GM23338 (cell line): ENCODE results near the gene ERBB4. TPM values are rescaled to one million over a fixed set of nuclear protein-coding genes. Genes with fewer than 3 reads are reported as not detected.
A peak's percentile ranks its signal among the peaks of the same experiment; 100 is the strongest.

ENCODE experiments used
- ATAC-seq: fragments of 200-7000 bp; cut with Tn5 transposase; 3 replicates; pipeline ENCODE4 v1.9.1; 2020
- DNase-seq: peaks from one replicate; pipeline ENCODE4 v3.0.0-alpha.2; 2015; ENCODE audit warnings: low spot score
- H2AFZ ChIP-seq: fragments of 200-600 bp; sonication (generic); 2 replicates; pipeline ENCODE4 v1.8.0; 2016; ENCODE audit warnings: antibody characterized with exemption, mild to moderate bottlenecking, moderate library complexity
- H3F3A ChIP-seq: fragments of 200-600 bp; sonication (generic); replicated peaks from 2 replicates; pipeline ENCODE4 v1.8.0; 2017; ENCODE audit warnings: antibody characterized with exemption, mixed run types, low read depth
- H3K27ac ChIP-seq: fragments of 200-600 bp; sonication (generic); 2 replicates; pipeline ENCODE4 v1.6.1; 2016; ENCODE audit warnings: low read depth
- H3K27me3 ChIP-seq: fragments of 200-600 bp; sonication (generic); 2 replicates; pipeline ENCODE4 v1.8.0; 2016; ENCODE audit warnings: mild to moderate bottlenecking, mixed run types, moderate library complexity; ENCODE audit not compliant: insufficient read depth
- H3K36me3 ChIP-seq: fragments of 200-600 bp; sonication (generic); 2 replicates; pipeline ENCODE4 v1.8.0; 2016; ENCODE audit warnings: mild to moderate bottlenecking; ENCODE audit not compliant: insufficient read depth
- H3K4me1 ChIP-seq: fragments of 200-600 bp; sonication (generic); 2 replicates; pipeline ENCODE4 v1.8.0; 2016; ENCODE audit warnings: mild to moderate bottlenecking, moderate library complexity; ENCODE audit not compliant: insufficient read depth
- H3K4me2 ChIP-seq: fragments of 200-600 bp; sonication (generic); 2 replicates; pipeline ENCODE4 v1.7.1; 2017; ENCODE audit warnings: mixed run types
- H3K4me3 ChIP-seq: fragments of 200-600 bp; sonication (generic); 2 replicates; pipeline ENCODE4 v1.6.1; 2016; ENCODE audit warnings: mixed run types
- H3K79me2 ChIP-seq: fragments of 200-600 bp; sonication (generic); replicated peaks from 2 replicates; pipeline ENCODE4 v1.8.0; 2017; ENCODE audit warnings: mild to moderate bottlenecking; ENCODE audit not compliant: insufficient read depth
- H3K9me2 ChIP-seq: fragments of 200-600 bp; sonication (generic); 2 replicates; pipeline ENCODE4 v1.8.0; 2017; ENCODE audit not compliant: insufficient read depth
- H4K20me1 ChIP-seq: fragments of 200-600 bp; sonication (generic); replicated peaks from 2 replicates; pipeline ENCODE4 v1.8.0; 2017; ENCODE audit warnings: mild to moderate bottlenecking; ENCODE audit not compliant: insufficient read depth
- H3K27ac Mint-ChIP-seq: 2 replicates; pipeline ENCODE4 v1.8.0; 2020; ENCODE audit warnings: inconsistent platforms, mild to moderate bottlenecking, moderate library complexity, mixed read lengths
- H3K27me3 Mint-ChIP-seq: 3 replicates; pipeline ENCODE4 v1.8.0; 2022; ENCODE audit warnings: low read depth, mild to moderate bottlenecking, moderate library complexity, mixed read lengths, inconsistent platforms; ENCODE audit not compliant: insufficient read depth, poor library complexity
- H3K36me3 Mint-ChIP-seq: 3 replicates; pipeline ENCODE4 v1.8.0; 2021; ENCODE audit warnings: low read depth, mild to moderate bottlenecking, inconsistent platforms, moderate library complexity, mixed read lengths
- H3K4me1 Mint-ChIP-seq: 3 replicates; pipeline ENCODE4 v1.8.0; 2020; ENCODE audit warnings: mild to moderate bottlenecking, inconsistent platforms, mixed read lengths
- H3K4me3 Mint-ChIP-seq: 3 replicates; pipeline ENCODE4 v1.8.0; 2021; ENCODE audit warnings: moderate library complexity, mild to moderate bottlenecking, inconsistent platforms, mixed read lengths
- H3K9me3 Mint-ChIP-seq: 3 replicates; pipeline ENCODE4 v1.8.0; 2020; ENCODE audit warnings: moderate library complexity, mild to moderate bottlenecking, inconsistent platforms, mixed read lengths
- EZH2phosphoT487 ChIP-seq: fragments of 200-600 bp; sonication (generic); IDR thresholded peaks from one replicate; pipeline ENCODE4 v1.8.1; 2018; ENCODE audit warnings: antibody characterized with exemption; ENCODE audit not compliant: unreplicated experiment
- JUNB ChIP-seq: IDR thresholded peaks from one replicate; pipeline ENCODE4 v1.6.1; 2016; ENCODE audit warnings: antibody characterized with exemption; ENCODE audit not compliant: unreplicated experiment
- NANOG ChIP-seq: IDR thresholded peaks from 2 replicates; pipeline ENCODE4 v1.6.1; 2016; ENCODE audit warnings: antibody characterized with exemption, borderline replicate concordance
- STAT1 ChIP-seq: IDR thresholded peaks from one replicate; pipeline ENCODE4 v1.6.1; 2016; ENCODE audit warnings: antibody characterized with exemption; ENCODE audit not compliant: unreplicated experiment
- ZNF331 ChIP-seq: fragments of 250-450 bp; sonication (Bioruptor Pico); IDR thresholded peaks from 2 replicates; pipeline ENCODE4 v1.5.0; 2020; ENCODE audit warnings: low read depth, mild to moderate bottlenecking, moderate library complexity
- polyA plus RNA-seq: library from polyadenylated mRNA; unstranded; fragments of >200 nt; fragmentation: Nextera tagmentation; extraction: Ambion mirVana; gene quantifications from 2 replicates; pipeline ENCODE4 v1.2.1, GENCODE V29; 2016
- total RNA-seq: library from RNA; depleted of rRNA; stranded (reverse); fragments of >200 nt; shearing (Covaris generic); gene quantifications from 2 replicates; pipeline ENCODE4 v1.2.3, GENCODE V29; 2014
- TF ChIP-seq, protein P1 (sequence below), 2 experiments: fragments of 200-600 bp in 1 of 2; sonication (generic) in 1 of 2; conservative IDR thresholded peaks; 2 replicates each; pipeline versions ENCODE4 v1.5.1 to v1.6.1; 2016 to 2017; ENCODE audit warnings: antibody characterized with exemption in 2 of 2, low read depth in 2 of 2, mild to moderate bottlenecking in 2 of 2, moderate library complexity in 1 of 2
- TF ChIP-seq, protein P2 (sequence below): fragments of 250-450 bp; sonication (Bioruptor Pico); IDR thresholded peaks from 2 replicates; pipeline ENCODE4 v1.5.0; 2020; ENCODE audit warnings: mild to moderate bottlenecking, moderate library complexity

The ERBB4 gene
- total and polyA plus RNA-seq, 2 experiments from 2014 or later = 0.73 to 1.1 TPM

DNA sequence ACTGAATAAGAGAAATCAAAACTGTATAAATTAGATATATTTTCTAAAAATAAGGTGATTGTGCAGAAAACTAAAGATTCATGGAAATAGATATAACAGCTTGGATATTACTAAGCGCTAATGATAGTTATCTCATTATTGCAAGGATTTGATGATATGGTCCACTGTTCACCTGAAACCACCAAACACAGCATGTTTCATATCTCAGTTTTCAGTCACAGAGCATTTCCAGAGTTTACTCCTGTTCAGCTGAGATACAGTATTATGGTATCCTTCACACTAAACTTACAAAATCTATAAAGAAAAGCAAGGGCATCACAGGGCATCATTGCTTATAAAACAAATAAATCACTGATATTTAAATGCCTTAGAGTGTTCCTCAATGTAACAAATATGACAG is 591.6 kb downstream of the ERBB4 start (continued):
- TF ChIP-seq, protein P1, sequence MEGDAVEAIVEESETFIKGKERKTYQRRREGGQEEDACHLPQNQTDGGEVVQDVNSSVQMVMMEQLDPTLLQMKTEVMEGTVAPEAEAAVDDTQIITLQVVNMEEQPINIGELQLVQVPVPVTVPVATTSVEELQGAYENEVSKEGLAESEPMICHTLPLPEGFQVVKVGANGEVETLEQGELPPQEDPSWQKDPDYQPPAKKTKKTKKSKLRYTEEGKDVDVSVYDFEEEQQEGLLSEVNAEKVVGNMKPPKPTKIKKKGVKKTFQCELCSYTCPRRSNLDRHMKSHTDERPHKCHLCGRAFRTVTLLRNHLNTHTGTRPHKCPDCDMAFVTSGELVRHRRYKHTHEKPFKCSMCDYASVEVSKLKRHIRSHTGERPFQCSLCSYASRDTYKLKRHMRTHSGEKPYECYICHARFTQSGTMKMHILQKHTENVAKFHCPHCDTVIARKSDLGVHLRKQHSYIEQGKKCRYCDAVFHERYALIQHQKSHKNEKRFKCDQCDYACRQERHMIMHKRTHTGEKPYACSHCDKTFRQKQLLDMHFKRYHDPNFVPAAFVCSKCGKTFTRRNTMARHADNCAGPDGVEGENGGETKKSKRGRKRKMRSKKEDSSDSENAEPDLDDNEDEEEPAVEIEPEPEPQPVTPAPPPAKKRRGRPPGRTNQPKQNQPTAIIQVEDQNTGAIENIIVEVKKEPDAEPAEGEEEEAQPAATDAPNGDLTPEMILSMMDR (conservative IDR thresholded peaks at IDR 0.05; ENCODE audit: low read depth in 2 of 2) = no peak

DNA sequence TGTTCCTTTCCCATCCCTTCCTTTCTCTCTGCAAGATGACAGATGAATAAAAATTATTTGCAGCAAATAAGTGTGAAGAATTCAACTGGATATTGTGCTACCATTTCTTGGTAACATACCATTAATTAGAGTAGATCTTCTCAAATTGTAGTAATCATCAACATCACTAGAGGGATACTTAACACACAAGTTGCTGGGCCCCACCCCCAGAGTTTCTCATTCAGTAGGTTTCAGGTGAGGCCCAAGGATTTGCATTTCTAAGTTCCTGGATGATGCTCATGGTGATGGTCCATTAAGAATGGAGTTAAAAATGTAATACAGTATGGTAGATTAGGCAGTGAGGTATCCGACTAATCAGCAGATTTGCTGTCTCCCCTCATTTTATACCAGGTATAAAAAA is 594.0 kb downstream of the ERBB4 start:
- no peaks in the 10 kb centered on the region for H3K9me3 Mint-ChIP-seq
- Histone ChIP-seq H3K4me3 (no peak overlapping the region), H3K79me2 (no peaks in the 10 kb centered on the region), H3K4me2 (no peak overlapping the region), H4K20me1 (no peaks in the 10 kb centered on the region), H2AFZ (no peak overlapping the region), H3K9me2 (no peaks in the 10 kb centered on the region), H3F3A (no peaks in the 10 kb centered on the region), H3K27ac (no peak overlapping the region), H3K27me3 (no peaks in the 10 kb centered on the region), H3K36me3 (no peaks in the 10 kb centered on the region), H3K4me1 (0 out of 2 replicates have a peak, but pooled peaks cover 3% of the 10 kb centered on the region)
- no peak overlapping the region for H3K27ac Mint-ChIP-seq
- ATAC-seq (peak; percentile 78), DNase-seq (peak; percentile 83)
- TF ChIP-seq, protein P1 (conservative IDR thresholded peaks at IDR 0.05; ENCODE audit: low read depth in 2 of 2) = peak; percentile 42 to 43
- no peak for TF ChIP-seq ZNF331 (CRISPR knock-in tag)
- H3K36me3 Mint-ChIP-seq = no peaks in the 10 kb centered on the region
- no peaks in the 10 kb centered on the region for H3K27me3 Mint-ChIP-seq
- peaks cover 5% of the 10 kb centered on the region; the same call in 2 of the 3 replicates for H3K4me1 Mint-ChIP-seq
- H3K4me3 Mint-ChIP-seq = no peak overlapping the region

DNA sequence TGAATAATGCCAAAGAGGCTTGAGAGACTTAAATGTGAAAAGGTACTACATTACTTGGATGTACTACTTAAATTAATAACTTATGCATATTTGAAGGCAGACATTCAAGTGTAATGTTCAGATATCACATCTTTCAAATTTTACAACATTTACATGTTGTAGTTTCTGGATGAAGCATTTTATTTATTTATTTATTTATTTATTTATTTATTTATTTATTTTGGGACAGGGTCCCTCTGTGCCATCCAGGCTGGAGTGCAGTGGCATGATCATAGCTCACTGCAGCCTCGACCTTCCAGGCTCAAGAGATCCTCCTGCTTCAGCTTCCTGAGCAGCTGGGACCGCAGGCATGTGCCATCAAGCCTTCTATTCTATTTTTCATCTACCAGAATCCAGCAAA is 596.4 kb downstream of the ERBB4 start:
- Histone ChIP-seq H3K36me3 (no peaks in the 10 kb centered on the region), H3K27me3 (no peaks in the 10 kb centered on the region), H3K27ac (no peak overlapping the region), H3K79me2 (no peaks in the 10 kb centered on the region), H2AFZ (no peak overlapping the region), H3K4me3 (no peak overlapping the region), H3K4me2 (no peak overlapping the region), H3K4me1 (0 out of 2 replicates have a peak, but pooled peaks cover 3% of the 10 kb centered on the region), H3F3A (no peaks in the 10 kb centered on the region), H4K20me1 (no peaks in the 10 kb centered on the region), H3K9me2 (no peaks in the 10 kb centered on the region)
- no peaks in the 10 kb centered on the region for H3K9me3 Mint-ChIP-seq
- H3K36me3 Mint-ChIP-seq = no peaks in the 10 kb centered on the region
- no peak overlapping the region for H3K27ac Mint-ChIP-seq
- ATAC-seq (no peak), DNase-seq (no peak)
- peaks cover 5% of the 10 kb centered on the region; the same call in 2 of the 3 replicates for H3K4me1 Mint-ChIP-seq
- no peaks in the 10 kb centered on the region for H3K27me3 Mint-ChIP-seq
- no peak overlapping the region for H3K4me3 Mint-ChIP-seq
- no peak for TF ChIP-seq STAT1
- no peak for TF ChIP-seq JUNB
- TF ChIP-seq NANOG = no peak
- TF ChIP-seq, protein P1 (conservative IDR thresholded peaks at IDR 0.05; ENCODE audit: low read depth in 2 of 2) = no peak
- no peak for TF ChIP-seq EZH2phosphoT487
- TF ChIP-seq, protein P2, sequence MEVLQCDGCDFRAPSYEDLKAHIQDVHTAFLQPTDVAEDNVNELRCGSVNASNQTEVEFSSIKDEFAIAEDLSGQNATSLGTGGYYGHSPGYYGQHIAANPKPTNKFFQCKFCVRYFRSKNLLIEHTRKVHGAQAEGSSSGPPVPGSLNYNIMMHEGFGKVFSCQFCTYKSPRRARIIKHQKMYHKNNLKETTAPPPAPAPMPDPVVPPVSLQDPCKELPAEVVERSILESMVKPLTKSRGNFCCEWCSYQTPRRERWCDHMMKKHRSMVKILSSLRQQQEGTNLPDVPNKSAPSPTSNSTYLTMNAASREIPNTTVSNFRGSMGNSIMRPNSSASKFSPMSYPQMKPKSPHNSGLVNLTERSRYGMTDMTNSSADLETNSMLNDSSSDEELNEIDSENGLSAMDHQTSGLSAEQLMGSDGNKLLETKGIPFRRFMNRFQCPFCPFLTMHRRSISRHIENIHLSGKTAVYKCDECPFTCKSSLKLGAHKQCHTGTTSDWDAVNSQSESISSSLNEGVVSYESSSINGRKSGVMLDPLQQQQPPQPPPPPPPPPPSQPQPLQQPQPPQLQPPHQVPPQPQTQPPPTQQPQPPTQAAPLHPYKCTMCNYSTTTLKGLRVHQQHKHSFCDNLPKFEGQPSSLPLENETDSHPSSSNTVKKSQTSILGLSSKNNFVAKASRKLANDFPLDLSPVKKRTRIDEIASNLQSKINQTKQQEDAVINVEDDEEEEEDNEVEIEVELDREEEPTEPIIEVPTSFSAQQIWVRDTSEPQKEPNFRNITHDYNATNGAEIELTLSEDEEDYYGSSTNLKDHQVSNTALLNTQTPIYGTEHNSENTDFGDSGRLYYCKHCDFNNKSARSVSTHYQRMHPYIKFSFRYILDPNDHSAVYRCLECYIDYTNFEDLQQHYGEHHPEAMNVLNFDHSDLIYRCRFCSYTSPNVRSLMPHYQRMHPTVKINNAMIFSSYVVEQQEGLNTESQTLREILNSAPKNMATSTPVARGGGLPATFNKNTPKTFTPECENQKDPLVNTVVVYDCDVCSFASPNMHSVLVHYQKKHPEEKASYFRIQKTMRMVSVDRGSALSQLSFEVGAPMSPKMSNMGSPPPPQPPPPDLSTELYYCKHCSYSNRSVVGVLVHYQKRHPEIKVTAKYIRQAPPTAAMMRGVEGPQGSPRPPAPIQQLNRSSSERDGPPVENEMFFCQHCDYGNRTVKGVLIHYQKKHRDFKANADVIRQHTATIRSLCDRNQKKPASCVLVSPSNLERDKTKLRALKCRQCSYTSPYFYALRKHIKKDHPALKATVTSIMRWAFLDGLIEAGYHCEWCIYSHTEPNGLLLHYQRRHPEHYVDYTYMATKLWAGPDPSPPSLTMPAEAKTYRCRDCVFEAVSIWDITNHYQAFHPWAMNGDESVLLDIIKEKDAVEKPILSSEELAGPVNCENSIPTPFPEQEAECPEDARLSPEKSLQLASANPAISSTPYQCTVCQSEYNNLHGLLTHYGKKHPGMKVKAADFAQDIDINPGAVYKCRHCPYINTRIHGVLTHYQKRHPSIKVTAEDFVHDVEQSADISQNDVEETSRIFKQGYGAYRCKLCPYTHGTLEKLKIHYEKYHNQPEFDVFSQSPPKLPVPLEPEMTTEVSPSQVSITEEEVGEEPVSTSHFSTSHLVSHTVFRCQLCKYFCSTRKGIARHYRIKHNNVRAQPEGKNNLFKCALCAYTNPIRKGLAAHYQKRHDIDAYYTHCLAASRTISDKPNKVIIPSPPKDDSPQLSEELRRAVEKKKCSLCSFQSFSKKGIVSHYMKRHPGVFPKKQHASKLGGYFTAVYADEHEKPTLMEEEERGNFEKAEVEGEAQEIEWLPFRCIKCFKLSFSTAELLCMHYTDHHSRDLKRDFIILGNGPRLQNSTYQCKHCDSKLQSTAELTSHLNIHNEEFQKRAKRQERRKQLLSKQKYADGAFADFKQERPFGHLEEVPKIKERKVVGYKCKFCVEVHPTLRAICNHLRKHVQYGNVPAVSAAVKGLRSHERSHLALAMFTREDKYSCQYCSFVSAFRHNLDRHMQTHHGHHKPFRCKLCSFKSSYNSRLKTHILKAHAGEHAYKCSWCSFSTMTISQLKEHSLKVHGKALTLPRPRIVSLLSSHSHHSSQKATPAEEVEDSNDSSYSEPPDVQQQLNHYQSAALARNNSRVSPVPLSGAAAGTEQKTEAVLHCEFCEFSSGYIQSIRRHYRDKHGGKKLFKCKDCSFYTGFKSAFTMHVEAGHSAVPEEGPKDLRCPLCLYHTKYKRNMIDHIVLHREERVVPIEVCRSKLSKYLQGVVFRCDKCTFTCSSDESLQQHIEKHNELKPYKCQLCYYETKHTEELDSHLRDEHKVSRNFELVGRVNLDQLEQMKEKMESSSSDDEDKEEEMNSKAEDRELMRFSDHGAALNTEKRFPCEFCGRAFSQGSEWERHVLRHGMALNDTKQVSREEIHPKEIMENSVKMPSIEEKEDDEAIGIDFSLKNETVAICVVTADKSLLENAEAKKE (CRISPR knock-in tag) = no peak
